ENCODE data around the gene PLEKHM3.

- TF ChIP-seq CTCF (IDR thresholded peaks at IDR 0.05) (no peak), POLR2A (IDR thresholded peaks at IDR 0.05) (no peak)
Measured at GRCh38 chr2:207960911-207961310, 64.4 kb downstream of the PLEKHM3 start.

Data from transverse colon (tissue), 3 donors.